Measurements from ENCODE around the gene CELSR1. TPM values are rescaled to one million over a fixed set of nuclear protein-coding genes. Genes with fewer than 3 reads are reported as not detected.

The CELSR1 gene
- total RNA-seq, 1 experiment from 2014 or later, result 19.6 TPM

- peak overlapping the region; percentile 71 for H3K4me2 ChIP-seq (ENCODE audit: low read length)
- ChIA-PET CTCF (no interaction called here), POLR2A (no interaction called here), RAD21 (ENCODE audit: low non-redundant PET in 1 of 2, low total read pairs in 2 of 2, uncharacterized antibody in 2 of 2, unreplicated experiment in 2 of 2) (interaction anchor here in 1 of 2 experiments (0.7 kb wide), 1 partner anchor 340 kb away, joined by 4 read pairs; no protein-coding TSS in a partner anchor)
- peaks cover 23 to 65% of the 10 kb centered on the region in 2 experiments for H3K4me1 ChIP-seq (ENCODE audit: control insufficient read depth in 1 of 2, insufficient read depth in 2 of 2, low read length in 2 of 2)
- no TSS peak for BruUV-seq (replicated peaks)
- 0 out of 4 replicates have a peak, but pooled peaks cover 0 to 5% of the 10 kb centered on the region in 2 experiments for H3K36me3 ChIP-seq (ENCODE audit: control insufficient read depth in 1 of 2, insufficient read depth in 2 of 2, low read length in 2 of 2)
- H3K9me3 ChIP-seq (ENCODE audit: control insufficient read depth in 1 of 2, insufficient read depth in 1 of 2, low read depth in 1 of 2, low read length in 2 of 2), result no peaks in the 10 kb centered on the region
- H3K27ac ChIP-seq (ENCODE audit: low read depth, low read length), result peak overlapping the region; percentile 79
- no peak overlapping the region for H2AFZ ChIP-seq (ENCODE audit: low read depth, low read length, poor library complexity, severe bottlenecking)
- H3K9me2 ChIP-seq (ENCODE audit: insufficient read depth), result no peaks in the 10 kb centered on the region
- H3K4me3 ChIP-seq (replicated peaks in 1 of 2; ENCODE audit: low read depth in 1 of 2, low read length in 2 of 2), result peak overlapping the region in 1 of 2 experiments; percentile 42; a peak in 2 of 4 replicates
- intact Hi-C loops (cut with micrococcal nuclease), result no loop called here
- no peaks in the 10 kb centered on the region for H3K79me2 ChIP-seq (ENCODE audit: insufficient read depth, low read length)
- H3K27me3 ChIP-seq (ENCODE audit: insufficient read depth, low read length), result no peaks in the 10 kb centered on the region
- ATAC-seq (peak; percentile 89), DNase-seq (ENCODE audit: low read depth, low spot score) (peak; percentile 90)
- no peaks in the 10 kb centered on the region for H4K20me1 ChIP-seq (ENCODE audit: insufficient read depth)
- TF ChIP-seq SIN3A (IDR thresholded peaks at IDR 0.05; ENCODE audit: low read depth) (peak; percentile 71; the same call in 1 of the 2 replicates), CBX3 (IDR thresholded peaks at IDR 0.05; ENCODE audit: low read depth) (peak; percentile 76; the same call in 1 of the 2 replicates), ATF3 (IDR thresholded peaks at IDR 0.05) (no peak), REST (IDR thresholded peaks at IDR 0.05; ENCODE audit: low read depth) (no peak), EZH2phosphoT487 (IDR thresholded peaks at IDR 0.05; ENCODE audit: borderline replicate concordance) (no peak), ELF1 (IDR thresholded peaks at IDR 0.05; ENCODE audit: borderline replicate concordance, low read depth) (no peak), YY1 (IDR thresholded peaks at IDR 0.05; ENCODE audit: extremely low read depth, insufficient replicate concordance, low read depth, low read length) (no peak), CEBPB (IDR thresholded peaks at IDR 0.05; ENCODE audit: low read depth) (no peak; the same call in 1 of the 2 replicates), JUND (IDR thresholded peaks at IDR 0.05) (peak; percentile 92), RAD21 (IDR thresholded peaks at IDR 0.05; ENCODE audit: low read depth) (peak; percentile 10; the same call in 1 of the 2 replicates), SRF (IDR thresholded peaks at IDR 0.05; ENCODE audit: low read depth) (no peak), ZBTB33 (IDR thresholded peaks at IDR 0.05; ENCODE audit: extremely low read depth, insufficient replicate concordance, low read length) (peak; percentile 15), FOSL1 (IDR thresholded peaks at IDR 0.05; ENCODE audit: low read depth) (peak; percentile 96), CTCF (IDR thresholded peaks at IDR 0.05 in 2 of 3, conservative IDR thresholded peaks at IDR 0.05 in 1 of 3; ENCODE audit: borderline replicate concordance in 1 of 3, insufficient read depth in 1 of 3, low read depth in 2 of 3, low read length in 2 of 3) (no peak), POLR2AphosphoS5 (IDR thresholded peaks at IDR 0.05; ENCODE audit: low read depth, low read length) (peak; percentile 18; the same call in 1 of the 2 replicates), SP1 (IDR thresholded peaks at IDR 0.05; ENCODE audit: low read depth) (peak; percentile 72), MAX (IDR thresholded peaks at IDR 0.05) (0 out of 2 replicates have a peak, but pooled peaks have one; percentile 39), TCF7L2 (IDR thresholded peaks at IDR 0.05; ENCODE audit: borderline replicate concordance, extremely low read depth, insufficient read depth, insufficient read length) (no peak)
- peak overlapping the region; percentile 41 for H3K9ac ChIP-seq (ENCODE audit: low read length)
Measured at GRCh38 chr22:46462726-46463371, 74.6 kb downstream of the CELSR1 start.
